ENCODE results near the gene NAV3.

DNA sequence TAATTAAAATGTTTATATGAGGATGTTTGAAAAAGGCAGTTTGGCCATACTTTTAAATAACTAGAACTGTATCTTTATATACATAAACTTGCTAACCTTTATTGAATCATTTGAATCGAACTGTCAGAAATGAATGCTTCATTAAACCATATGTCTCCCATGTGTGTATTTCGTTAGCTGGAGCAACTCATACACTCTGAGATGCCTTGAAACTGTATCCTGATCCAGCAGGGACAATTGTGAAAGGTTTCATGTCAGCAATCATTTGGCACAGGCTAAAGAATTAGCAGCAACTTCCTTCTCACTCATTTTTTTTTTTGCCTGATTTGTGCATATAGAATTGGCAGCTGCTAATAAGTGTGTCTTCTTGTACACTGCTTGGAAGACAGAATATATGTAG lies 109.9 kb downstream of the NAV3 start:
- TF ChIP-seq, protein P1, sequence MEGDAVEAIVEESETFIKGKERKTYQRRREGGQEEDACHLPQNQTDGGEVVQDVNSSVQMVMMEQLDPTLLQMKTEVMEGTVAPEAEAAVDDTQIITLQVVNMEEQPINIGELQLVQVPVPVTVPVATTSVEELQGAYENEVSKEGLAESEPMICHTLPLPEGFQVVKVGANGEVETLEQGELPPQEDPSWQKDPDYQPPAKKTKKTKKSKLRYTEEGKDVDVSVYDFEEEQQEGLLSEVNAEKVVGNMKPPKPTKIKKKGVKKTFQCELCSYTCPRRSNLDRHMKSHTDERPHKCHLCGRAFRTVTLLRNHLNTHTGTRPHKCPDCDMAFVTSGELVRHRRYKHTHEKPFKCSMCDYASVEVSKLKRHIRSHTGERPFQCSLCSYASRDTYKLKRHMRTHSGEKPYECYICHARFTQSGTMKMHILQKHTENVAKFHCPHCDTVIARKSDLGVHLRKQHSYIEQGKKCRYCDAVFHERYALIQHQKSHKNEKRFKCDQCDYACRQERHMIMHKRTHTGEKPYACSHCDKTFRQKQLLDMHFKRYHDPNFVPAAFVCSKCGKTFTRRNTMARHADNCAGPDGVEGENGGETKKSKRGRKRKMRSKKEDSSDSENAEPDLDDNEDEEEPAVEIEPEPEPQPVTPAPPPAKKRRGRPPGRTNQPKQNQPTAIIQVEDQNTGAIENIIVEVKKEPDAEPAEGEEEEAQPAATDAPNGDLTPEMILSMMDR (IDR thresholded peaks at IDR 0.05; ENCODE audit: poor library complexity, severe bottlenecking), result no peak
- no peak for TF ChIP-seq SMC3 (conservative IDR thresholded peaks at IDR 0.05; ENCODE audit: poor library complexity)

Data from neural cell (in vitro differentiated cells).